ENCODE data around the gene MT1H. TPM values are rescaled to one million over a fixed set of nuclear protein-coding genes. Genes with fewer than 3 reads are reported as not detected.

Gene MT1H
- total and polyA plus RNA-seq, 2 donors = 0.85 to 50.7 TPM

DNA sequence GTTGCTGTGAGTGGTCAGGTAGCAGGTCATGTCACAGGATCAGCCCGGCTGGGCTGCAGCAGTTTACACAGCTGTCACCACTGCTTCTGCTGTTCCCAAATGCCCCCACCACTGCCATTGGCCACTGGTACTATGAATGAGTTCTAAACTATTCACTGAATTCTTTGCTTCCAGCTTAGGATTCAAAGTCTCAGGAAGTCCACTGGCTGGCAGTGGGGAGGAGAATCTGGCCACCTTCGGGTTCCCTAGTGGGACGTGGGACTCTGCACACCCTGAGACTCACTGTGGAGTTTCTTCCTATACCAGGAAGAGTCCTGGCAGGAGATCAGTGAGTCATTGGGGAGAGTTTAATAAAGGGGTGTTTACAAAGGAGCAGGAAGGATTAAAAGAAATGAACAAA is 19.6 kb downstream of the MT1H start:
- H3K36me3 ChIP-seq (ENCODE audit: control insufficient read depth in 2 of 2, insufficient read depth in 2 of 2, low read length in 1 of 2) = no peaks in the 10 kb centered on the region
- H3K4me1 ChIP-seq (ENCODE audit: control insufficient read depth in 2 of 2, insufficient read depth in 2 of 2, low read length in 2 of 2) = peaks cover 0 to 4% of the 10 kb centered on the region in 2 donors
- H3K27ac ChIP-seq (ENCODE audit: low read depth in 1 of 2, low read length in 1 of 2) = no peak overlapping the region

DNA sequence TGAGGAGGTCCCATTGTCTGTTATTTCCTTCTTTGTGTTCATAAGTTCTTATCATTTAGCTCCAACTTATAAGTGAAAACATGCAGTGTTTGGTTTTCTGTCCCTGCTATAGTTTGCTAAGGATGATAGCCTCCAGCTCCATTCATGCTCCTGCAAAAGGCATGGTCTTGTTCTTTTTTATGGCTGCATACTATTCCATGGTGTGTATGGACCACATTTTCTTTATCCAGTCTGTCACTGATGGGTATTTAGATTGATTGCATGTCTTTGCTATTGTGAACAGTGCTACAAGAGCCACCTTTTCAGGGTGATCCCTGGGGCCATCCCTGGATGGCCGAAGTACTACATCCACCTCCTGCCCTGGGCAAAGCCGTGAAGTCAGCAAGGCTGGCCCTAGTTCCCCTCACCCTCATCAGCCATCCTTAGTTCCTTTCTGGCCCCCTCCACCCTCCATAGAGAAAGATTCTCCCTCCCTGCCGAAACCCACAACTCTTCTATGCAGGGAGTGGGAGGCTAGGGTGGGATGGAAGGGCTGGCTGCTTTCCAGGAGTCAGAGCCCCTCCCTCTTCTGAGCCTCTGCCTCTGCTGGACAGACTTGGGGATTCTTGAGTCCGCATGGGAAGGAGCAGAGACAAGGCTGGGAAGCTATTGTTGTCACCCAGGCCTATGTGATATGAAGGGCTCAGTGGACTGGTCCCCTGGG is 21.0 kb downstream of the MT1H start:
- Histone ChIP-seq H3K27me3 (ENCODE audit: control insufficient read depth in 2 of 2, insufficient read depth in 1 of 2, low read length in 1 of 2) (peaks cover 0 to 15% of the 10 kb centered on the region in 2 donors), H3K4me3 (ENCODE audit: low read length in 2 of 2) (no peak overlapping the region), H3K36me3 (ENCODE audit: control insufficient read depth in 2 of 2, insufficient read depth in 2 of 2, low read length in 1 of 2) (no peaks in the 10 kb centered on the region), H3K27ac (ENCODE audit: low read depth in 1 of 2, low read length in 1 of 2) (no peak overlapping the region), H3K4me1 (ENCODE audit: control insufficient read depth in 2 of 2, insufficient read depth in 2 of 2, low read length in 2 of 2) (no peaks in the 10 kb centered on the region), H3K9me3 (ENCODE audit: control insufficient read depth in 2 of 2, insufficient read depth in 1 of 2, low read length in 1 of 2) (peaks cover 0 to 17% of the 10 kb centered on the region in 2 donors)
- no peak for DNase-seq (ENCODE audit: low read depth in 6 of 9, low spot score in 9 of 9)
- WGBS = 98% methylated on average over 4 of the region's 4 CpGs

More for the DNA sequence above, 19.6 kb downstream of the MT1H start:
- DNase-seq (ENCODE audit: low read depth in 6 of 9, low spot score in 9 of 9) = no peak
- peaks cover 0 to 11% of the 10 kb centered on the region in 2 donors for H3K9me3 ChIP-seq (ENCODE audit: control insufficient read depth in 2 of 2, insufficient read depth in 1 of 2, low read length in 1 of 2)
- 91% methylated on average over 3 of the region's 3 CpGs for WGBS
- H3K4me3 ChIP-seq (ENCODE audit: low read length in 2 of 2) = no peak overlapping the region
- peaks cover 0 to 12% of the 10 kb centered on the region in 2 donors for H3K27me3 ChIP-seq (ENCODE audit: control insufficient read depth in 2 of 2, insufficient read depth in 1 of 2, low read length in 1 of 2)

DNA sequence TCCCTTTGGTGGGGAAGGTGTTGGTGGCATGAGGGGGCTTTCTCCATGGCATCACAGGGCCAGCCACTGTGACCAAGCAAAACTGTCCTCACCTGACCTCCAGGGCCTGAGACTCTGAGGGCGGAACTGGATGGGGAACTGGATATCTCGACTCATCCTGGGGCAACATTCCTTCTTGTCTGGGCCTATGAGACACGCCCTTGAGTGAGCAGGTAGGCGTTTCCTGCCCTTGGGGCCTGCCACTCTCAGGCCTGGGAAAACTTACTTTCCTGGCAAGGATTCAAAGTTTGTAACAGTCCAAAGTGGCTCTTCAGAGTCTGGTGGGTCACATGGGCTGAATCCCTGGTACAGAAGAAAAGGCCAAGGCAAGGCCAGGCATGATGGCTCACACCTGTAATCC is 22.3 kb downstream of the MT1H start:
- 90% methylated on average over 4 of the region's 4 CpGs for WGBS
- no peak for DNase-seq (ENCODE audit: low read depth in 6 of 9, low spot score in 9 of 9)

DNA sequence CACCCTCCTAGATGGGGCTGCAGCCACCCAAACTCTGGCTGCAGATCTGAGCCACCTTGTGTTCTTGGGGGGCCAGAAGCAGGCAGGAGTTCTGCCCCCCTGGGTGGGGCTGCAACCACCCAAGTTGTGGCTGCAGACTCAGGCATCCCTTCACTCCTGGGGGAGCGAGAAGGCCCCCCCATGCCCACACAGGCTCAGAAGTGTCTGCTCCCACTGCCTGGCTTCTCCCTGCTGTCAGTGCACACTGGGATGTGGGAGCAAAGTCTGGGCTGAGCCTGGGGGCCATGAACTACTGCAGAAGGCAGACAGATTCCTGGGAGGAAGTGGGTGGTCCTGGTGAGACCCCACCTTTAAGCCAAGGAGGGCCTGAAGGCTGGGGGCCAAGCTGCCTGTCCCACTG is 25.6 kb downstream of the MT1H start:
- no peak for DNase-seq (ENCODE audit: low read depth in 6 of 9, low spot score in 9 of 9)
- 97% methylated on average over 1 of the region's 1 CpG for WGBS
- peaks cover 0 to 11% of the 10 kb centered on the region in 2 donors for H3K27me3 ChIP-seq (ENCODE audit: control insufficient read depth in 2 of 2, insufficient read depth in 1 of 2, low read length in 1 of 2)
- H3K9me3 ChIP-seq (ENCODE audit: control insufficient read depth in 2 of 2, insufficient read depth in 1 of 2, low read length in 1 of 2) = peaks cover 2 to 15% of the 10 kb centered on the region in 2 donors
- H3K4me3 ChIP-seq (ENCODE audit: low read length in 2 of 2) = no peak overlapping the region
- no peaks in the 10 kb centered on the region for H3K36me3 ChIP-seq (ENCODE audit: control insufficient read depth in 2 of 2, insufficient read depth in 2 of 2, low read length in 1 of 2)
- H3K4me1 ChIP-seq (ENCODE audit: control insufficient read depth in 2 of 2, insufficient read depth in 2 of 2, low read length in 2 of 2) = no peaks in the 10 kb centered on the region
- no peak overlapping the region for H3K27ac ChIP-seq (ENCODE audit: low read depth in 1 of 2, low read length in 1 of 2)

More for the DNA sequence above, 22.3 kb downstream of the MT1H start:
- Histone ChIP-seq H3K4me3 (ENCODE audit: low read length in 2 of 2) (no peak overlapping the region), H3K4me1 (ENCODE audit: control insufficient read depth in 2 of 2, insufficient read depth in 2 of 2, low read length in 2 of 2) (no peaks in the 10 kb centered on the region), H3K9me3 (ENCODE audit: control insufficient read depth in 2 of 2, insufficient read depth in 1 of 2, low read length in 1 of 2) (peaks cover 0 to 11% of the 10 kb centered on the region in 2 donors), H3K36me3 (ENCODE audit: control insufficient read depth in 2 of 2, insufficient read depth in 2 of 2, low read length in 1 of 2) (no peaks in the 10 kb centered on the region), H3K27ac (ENCODE audit: low read depth in 1 of 2, low read length in 1 of 2) (no peak overlapping the region), H3K27me3 (ENCODE audit: control insufficient read depth in 2 of 2, insufficient read depth in 1 of 2, low read length in 1 of 2) (peaks cover 0 to 15% of the 10 kb centered on the region in 2 donors)

DNA sequence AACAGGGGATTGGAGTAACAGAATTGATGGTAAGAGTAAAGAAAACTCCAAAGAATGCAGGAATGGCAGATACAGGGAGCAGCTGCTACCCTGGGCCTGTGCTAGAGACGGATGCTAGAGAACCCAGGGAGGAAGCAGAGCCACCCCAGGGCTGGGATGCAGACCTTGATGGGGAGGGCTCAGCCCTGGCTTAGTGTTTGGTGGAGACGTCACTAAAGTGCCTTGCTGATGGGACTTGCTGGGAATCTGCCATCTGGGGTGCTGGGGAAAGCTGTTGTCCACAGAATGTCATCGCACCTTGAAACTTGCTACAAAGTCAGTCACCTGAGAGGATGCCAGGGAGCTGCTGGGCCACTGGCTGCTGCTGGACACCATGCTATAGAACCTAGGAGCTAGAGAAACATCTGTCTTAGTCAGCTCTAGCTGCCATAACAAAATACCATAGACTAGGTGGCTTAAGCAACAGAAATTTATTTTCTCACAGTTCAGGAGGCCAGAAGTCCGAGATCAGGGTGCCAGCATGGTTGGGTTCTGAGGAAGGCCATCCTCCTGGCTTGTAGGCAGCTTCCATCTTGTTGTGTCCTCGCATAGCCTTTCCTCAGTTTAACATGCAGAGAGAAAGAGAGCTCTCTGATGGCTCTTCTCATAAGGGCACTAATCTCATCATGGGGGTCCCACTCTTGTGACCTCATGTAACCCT is 28.0 kb downstream of the MT1H start:
- 96% methylated on average over 5 of the region's 5 CpGs for WGBS
- H3K27ac ChIP-seq (ENCODE audit: low read depth in 1 of 2, low read length in 1 of 2) = no peak overlapping the region
- peaks cover 5 to 6% of the 10 kb centered on the region in 2 donors for H3K4me1 ChIP-seq (ENCODE audit: control insufficient read depth in 2 of 2, insufficient read depth in 2 of 2, low read length in 2 of 2)

DNA sequence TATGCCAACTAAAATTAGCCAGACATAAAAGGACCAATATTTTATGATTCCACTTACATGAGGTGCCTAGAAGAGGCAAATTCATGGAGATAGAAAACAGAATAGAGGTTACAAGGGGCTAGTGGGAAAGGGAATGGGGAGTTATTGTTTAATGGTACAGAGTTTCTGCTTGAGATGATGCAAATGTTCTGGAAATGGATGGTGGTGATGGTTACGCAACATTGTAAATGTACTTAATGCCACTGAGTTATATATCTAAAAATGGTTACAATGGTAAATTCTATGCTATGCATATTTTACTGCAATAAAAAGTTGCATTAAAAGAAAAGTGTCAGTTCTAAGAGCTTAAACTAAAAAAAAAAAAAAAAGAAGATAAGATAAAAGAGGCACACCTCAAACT is 30.6 kb downstream of the MT1H start:
- H3K27me3 ChIP-seq (ENCODE audit: control insufficient read depth in 2 of 2, insufficient read depth in 1 of 2, low read length in 1 of 2) = peaks cover 0 to 4% of the 10 kb centered on the region in 2 donors
- H3K36me3 ChIP-seq (ENCODE audit: control insufficient read depth in 2 of 2, insufficient read depth in 2 of 2, low read length in 1 of 2) = no peaks in the 10 kb centered on the region
- H3K4me1 ChIP-seq (ENCODE audit: control insufficient read depth in 2 of 2, insufficient read depth in 2 of 2, low read length in 2 of 2) = peaks cover 6 to 8% of the 10 kb centered on the region in 2 donors
- no peak for DNase-seq (ENCODE audit: low read depth in 6 of 9, low spot score in 9 of 9)
- no peak overlapping the region for H3K4me3 ChIP-seq (ENCODE audit: low read length in 2 of 2)
- no peak overlapping the region for H3K27ac ChIP-seq (ENCODE audit: low read depth in 1 of 2, low read length in 1 of 2)
- 100% methylated on average over 1 of the region's 1 CpG for WGBS
- peaks cover 2 to 12% of the 10 kb centered on the region in 2 donors for H3K9me3 ChIP-seq (ENCODE audit: control insufficient read depth in 2 of 2, insufficient read depth in 1 of 2, low read length in 1 of 2)

More for the DNA sequence above, 28.0 kb downstream of the MT1H start:
- H3K27me3 ChIP-seq (ENCODE audit: control insufficient read depth in 2 of 2, insufficient read depth in 1 of 2, low read length in 1 of 2) = peaks cover 0 to 6% of the 10 kb centered on the region in 2 donors
- H3K36me3 ChIP-seq (ENCODE audit: control insufficient read depth in 2 of 2, insufficient read depth in 2 of 2, low read length in 1 of 2) = no peaks in the 10 kb centered on the region
- no peak for DNase-seq (ENCODE audit: low read depth in 6 of 9, low spot score in 9 of 9)
- no peak overlapping the region for H3K4me3 ChIP-seq (ENCODE audit: low read length in 2 of 2)
- H3K9me3 ChIP-seq (ENCODE audit: control insufficient read depth in 2 of 2, insufficient read depth in 1 of 2, low read length in 1 of 2) = peaks cover 2 to 15% of the 10 kb centered on the region in 2 donors

DNA sequence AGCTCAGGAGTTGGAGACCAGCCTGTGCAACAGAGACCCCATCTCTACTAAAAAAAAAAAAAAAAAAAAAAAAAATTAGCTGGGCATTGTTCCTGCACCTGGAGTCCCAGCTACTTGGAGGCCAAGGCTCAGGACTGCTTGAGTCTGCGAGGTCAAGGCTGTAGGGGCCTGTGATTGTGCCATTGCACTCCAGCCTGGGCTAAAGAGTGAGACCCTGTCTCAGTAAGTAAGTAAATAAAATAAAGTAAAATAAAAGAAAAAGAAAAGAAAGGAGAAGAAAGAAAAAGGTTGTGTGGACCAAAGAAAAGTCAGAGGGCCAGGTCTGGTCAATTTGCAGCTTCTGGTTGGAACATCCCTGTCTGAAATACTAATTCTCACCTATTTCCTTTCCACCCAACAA is 31.0 kb downstream of the MT1H start:
- Histone ChIP-seq H3K27me3 (ENCODE audit: control insufficient read depth in 2 of 2, insufficient read depth in 1 of 2, low read length in 1 of 2) (peaks cover 0 to 3% of the 10 kb centered on the region in 2 donors), H3K27ac (ENCODE audit: low read depth in 1 of 2, low read length in 1 of 2) (no peak overlapping the region), H3K4me1 (ENCODE audit: control insufficient read depth in 2 of 2, insufficient read depth in 2 of 2, low read length in 2 of 2) (peaks cover 6 to 8% of the 10 kb centered on the region in 2 donors), H3K36me3 (ENCODE audit: control insufficient read depth in 2 of 2, insufficient read depth in 2 of 2, low read length in 1 of 2) (no peaks in the 10 kb centered on the region), H3K9me3 (ENCODE audit: control insufficient read depth in 2 of 2, insufficient read depth in 1 of 2, low read length in 1 of 2) (peaks cover 2 to 8% of the 10 kb centered on the region in 2 donors), H3K4me3 (ENCODE audit: low read length in 2 of 2) (no peak overlapping the region)
- WGBS = 100% methylated on average over 1 of the region's 1 CpG
- no peak for DNase-seq (ENCODE audit: low read depth in 6 of 9, low spot score in 9 of 9)

DNA sequence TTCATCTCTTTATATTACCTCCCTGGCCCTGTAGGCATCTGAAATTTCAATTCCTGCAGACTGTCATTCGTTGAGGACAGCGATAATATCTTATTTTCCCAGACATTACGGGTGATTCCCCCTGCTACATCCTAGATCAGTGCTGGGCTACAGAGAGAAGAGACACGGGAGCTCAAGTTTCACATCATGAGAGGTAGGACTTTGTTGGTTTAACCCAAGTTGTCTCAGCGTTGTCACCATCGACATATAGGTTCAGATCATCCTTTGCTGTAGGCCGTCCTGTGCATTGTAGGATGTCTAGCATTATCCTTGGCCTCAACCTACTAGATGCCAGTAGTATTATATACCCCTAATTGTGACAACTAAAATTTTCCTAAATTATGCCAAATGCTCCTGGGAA is 31.9 kb downstream of the MT1H start:
- Histone ChIP-seq H3K4me1 (ENCODE audit: control insufficient read depth in 2 of 2, insufficient read depth in 2 of 2, low read length in 2 of 2) (peaks cover 6 to 8% of the 10 kb centered on the region in 2 donors), H3K36me3 (ENCODE audit: control insufficient read depth in 2 of 2, insufficient read depth in 2 of 2, low read length in 1 of 2) (no peaks in the 10 kb centered on the region), H3K27me3 (ENCODE audit: control insufficient read depth in 2 of 2, insufficient read depth in 1 of 2, low read length in 1 of 2) (peaks cover 0 to 3% of the 10 kb centered on the region in 2 donors), H3K4me3 (ENCODE audit: low read length in 2 of 2) (no peak overlapping the region), H3K27ac (ENCODE audit: low read depth in 1 of 2, low read length in 1 of 2) (no peak overlapping the region), H3K9me3 (ENCODE audit: control insufficient read depth in 2 of 2, insufficient read depth in 1 of 2, low read length in 1 of 2) (peaks cover 2 to 6% of the 10 kb centered on the region in 2 donors)
- WGBS = 95% methylated on average over 7 of the region's 7 CpGs
- DNase-seq (ENCODE audit: low read depth in 6 of 9, low spot score in 9 of 9) = no peak

DNA sequence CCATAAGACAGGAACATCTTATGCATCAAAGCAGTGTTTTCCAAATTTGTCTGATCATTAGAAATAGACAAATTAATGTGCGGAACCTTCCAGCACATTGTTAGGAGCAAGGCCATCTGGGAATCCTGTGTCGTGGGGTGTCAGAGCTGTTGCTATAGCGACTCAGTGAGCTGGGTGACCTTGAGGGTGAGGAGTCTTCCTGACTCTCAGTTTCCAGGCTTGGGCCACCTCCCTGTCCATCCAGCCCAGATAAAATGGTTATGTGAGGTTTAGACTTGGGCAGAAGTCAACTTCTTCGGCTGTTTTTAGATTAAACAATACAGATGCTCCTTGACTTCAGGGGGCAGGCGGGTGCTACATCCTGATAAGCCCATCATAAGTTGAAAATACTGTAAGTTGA is 33.2 kb downstream of the MT1H start:
- DNase-seq (ENCODE audit: low read depth in 6 of 9, low spot score in 9 of 9) = no peak
- WGBS = 97% methylated on average over 5 of the region's 5 CpGs

More for the DNA sequence above, 33.2 kb downstream of the MT1H start:
- peaks cover 0 to under 1% of the 10 kb centered on the region in 2 donors for H3K9me3 ChIP-seq (ENCODE audit: control insufficient read depth in 2 of 2, insufficient read depth in 1 of 2, low read length in 1 of 2)
- H3K27ac ChIP-seq (ENCODE audit: low read depth in 1 of 2, low read length in 1 of 2) = no peak overlapping the region
- no peaks in the 10 kb centered on the region for H3K36me3 ChIP-seq (ENCODE audit: control insufficient read depth in 2 of 2, insufficient read depth in 2 of 2, low read length in 1 of 2)
- H3K4me1 ChIP-seq (ENCODE audit: control insufficient read depth in 2 of 2, insufficient read depth in 2 of 2, low read length in 2 of 2) = peaks cover 8 to 19% of the 10 kb centered on the region in 2 donors
- no peaks in the 10 kb centered on the region for H3K27me3 ChIP-seq (ENCODE audit: control insufficient read depth in 2 of 2, insufficient read depth in 1 of 2, low read length in 1 of 2)
- H3K4me3 ChIP-seq (ENCODE audit: low read length in 2 of 2) = no peak overlapping the region

All from thymus (tissue), 11 donors.